CD4-positive, alpha-beta T cell treated with Interleukin-17A for 4 hours (primary cell): ENCODE data around the gene OLIG3.

ENCODE experiments used
- DNase-seq: peaks from one replicate; pipeline ENCODE4 v3.0.0-alpha.2; 2020; ENCODE audit warnings: mixed read lengths

OLIG3 gene

DNA sequence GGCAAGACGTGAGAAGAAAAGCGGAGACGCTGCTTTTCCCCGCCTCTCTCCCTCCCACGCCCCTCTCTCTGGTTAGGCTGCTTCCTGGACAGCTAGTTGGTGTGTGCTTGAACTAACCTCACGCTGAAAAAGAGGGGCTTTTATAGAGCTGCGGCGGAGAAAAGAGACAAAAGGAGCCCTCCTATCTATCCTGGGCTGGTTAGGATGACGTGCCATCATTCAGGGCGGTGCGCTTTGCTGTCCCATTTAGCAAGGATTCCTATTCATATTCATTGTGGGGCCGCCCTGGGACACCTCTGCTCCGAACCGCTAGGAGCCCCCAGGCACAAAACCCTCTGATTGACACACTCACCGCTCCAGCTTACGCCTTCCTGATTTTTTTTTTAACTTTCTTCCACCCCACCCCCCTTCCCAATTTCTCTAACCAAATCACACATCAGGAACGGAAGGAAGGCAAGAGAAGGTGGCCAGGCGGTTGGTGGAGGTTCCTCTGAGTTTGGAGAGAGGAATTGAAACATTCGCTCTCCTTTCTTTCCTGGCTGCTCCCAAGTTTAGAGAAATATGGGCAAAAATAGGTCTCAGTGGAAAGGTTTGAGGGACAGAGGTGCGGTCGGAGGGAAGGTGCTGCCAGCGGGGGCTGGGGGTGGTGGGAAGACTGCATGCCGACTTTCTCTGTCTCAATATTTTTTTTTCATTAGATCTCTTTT is at the start of gene OLIG3:
TSS of gene OLIG3 (minus strand) at position 114 of the 707 bp plus-strand sequence. CDS start 224 bp downstream, outside the sequence.
- DNase-seq, result peak; percentile 21

DNA sequence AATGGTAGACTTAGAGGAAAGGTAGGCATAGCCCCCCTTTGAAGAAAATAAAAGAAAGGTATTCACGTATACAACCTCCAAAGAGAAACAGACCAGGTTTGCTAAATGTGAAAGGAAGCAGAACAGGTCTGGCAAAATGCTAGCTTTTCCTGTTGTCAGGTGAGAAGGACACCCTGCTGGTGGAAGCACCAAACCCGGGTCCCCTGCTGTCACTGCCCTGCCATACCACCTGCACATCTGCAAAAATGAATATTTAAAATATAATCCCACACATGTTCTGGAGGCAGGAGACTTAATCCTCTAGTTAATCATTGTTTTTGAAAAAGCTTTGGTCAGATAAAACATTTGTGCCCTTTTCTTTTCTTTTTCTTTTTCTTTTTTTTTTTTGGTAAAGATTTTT is 48.9 kb upstream of the OLIG3 start:
- peak; percentile 16 for DNase-seq

- no peak for DNase-seq
Observed at GRCh38 chr6:137542713-137543112, 48.5 kb upstream of the OLIG3 start.

DNA sequence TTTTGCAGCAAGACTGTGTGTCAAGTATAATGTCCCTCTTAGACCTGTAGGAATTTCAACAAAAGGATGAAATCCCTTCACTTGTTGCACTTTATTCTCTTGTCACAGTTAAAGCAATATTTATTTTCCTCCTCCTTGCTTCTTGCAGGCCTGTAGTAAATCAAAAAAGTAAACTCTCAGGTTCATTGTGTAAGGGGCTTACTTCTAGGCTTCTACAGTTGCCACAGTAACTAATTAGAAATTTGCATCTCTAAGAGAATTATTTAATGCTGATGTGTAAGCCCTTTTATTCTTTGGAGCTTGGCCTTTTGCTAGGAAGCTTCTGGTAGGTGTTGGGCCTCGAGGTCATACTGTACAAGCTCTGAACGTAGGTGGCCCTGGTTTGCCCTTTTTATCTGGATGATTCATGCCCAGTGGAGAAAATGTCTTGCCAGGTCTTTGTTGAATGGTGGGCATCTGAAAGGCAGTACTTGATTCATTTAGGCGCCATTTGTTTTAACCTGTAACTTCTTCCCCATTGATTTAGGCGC is 47.4 kb upstream of the OLIG3 start:
- DNase-seq, result no peak

DNA sequence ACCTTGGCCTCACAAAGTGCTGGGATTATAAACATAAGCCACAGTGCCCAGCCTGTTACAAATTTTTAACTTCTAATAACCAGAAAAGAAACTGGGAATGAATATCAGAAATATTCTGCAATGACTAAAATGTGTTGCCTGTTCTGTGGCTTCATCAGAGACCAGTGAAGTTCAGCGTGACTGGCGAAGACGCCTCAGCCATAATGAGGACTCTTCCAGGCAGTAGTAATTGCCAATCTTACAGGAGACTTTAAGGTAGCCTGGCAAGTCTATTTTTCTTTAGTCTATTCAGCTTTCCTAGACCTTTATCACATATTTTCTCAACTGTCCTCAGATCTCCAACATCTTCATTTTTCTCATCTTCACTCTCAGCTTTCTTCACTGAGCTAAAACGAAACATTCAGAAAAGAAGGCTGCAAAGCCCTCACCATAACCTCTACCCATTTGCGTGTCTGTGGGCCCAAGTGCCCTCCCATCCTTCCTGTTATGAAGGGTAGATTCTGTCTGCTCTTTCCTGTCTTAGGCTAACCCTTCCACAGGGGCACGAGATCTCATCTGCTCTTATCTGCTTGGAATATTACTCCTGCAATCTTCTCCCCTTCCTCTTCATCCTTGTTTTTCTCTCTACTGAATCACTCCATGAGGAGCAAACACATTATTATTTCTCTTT is 42.0 kb upstream of the OLIG3 start:
- peak; percentile 64 for DNase-seq

GRCh38 chr6:137531376-137532092 is 37.3 kb upstream of the OLIG3 start:
- no peak for DNase-seq

DNA sequence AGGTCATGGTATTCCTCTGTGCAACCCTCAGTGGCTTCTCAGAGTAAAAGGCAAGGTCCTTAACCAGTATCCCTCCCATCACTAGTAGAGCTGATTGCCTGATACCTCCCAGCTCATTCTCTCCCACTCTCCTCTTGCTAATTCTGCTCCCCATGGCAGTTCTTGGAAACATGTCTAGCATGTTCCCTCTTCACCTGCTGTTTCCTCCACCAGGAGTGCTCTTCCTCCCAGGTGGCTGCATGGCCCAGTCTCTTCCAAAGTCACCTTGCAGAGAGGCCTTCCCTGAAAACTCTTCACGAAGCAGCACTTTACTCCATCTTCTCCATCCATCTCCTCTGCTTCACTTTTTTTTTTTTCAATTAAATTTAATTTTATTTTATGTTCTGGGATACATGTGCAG is 36.2 kb upstream of the OLIG3 start:
- DNase-seq, result no peak

- no peak for DNase-seq
Observed at GRCh38 chr6:137522831-137523230, 28.6 kb upstream of the OLIG3 start.

DNA sequence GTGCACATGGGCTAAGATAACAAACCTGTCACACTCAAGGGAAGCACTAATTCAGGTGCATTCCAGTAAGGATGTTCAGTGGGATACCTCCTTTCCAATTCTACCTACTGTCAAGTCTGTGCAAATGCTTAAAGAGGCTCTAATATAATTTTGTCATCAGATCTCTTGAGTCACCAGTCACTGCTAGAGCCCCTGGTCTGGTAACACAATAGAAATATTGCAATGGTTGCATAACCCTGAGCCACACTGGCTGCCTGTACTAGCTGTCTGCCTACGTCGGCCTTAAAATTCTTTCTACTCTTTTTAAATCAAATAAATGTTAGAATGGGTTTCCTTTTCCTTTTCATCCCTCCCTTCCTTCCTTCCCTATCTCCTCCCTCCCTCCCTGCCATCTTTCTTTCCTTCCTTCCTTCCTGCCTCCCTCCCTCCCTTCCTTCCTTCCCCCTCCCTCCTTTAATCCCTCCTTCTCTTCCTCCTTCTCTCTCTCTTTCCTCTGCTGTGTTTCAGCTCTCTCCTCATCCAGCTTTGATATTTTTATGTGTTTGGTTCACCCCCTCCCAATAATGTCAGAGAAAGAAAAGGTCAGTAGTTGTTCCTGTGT is 28.1 kb upstream of the OLIG3 start:
- DNase-seq, result no peak

DNA sequence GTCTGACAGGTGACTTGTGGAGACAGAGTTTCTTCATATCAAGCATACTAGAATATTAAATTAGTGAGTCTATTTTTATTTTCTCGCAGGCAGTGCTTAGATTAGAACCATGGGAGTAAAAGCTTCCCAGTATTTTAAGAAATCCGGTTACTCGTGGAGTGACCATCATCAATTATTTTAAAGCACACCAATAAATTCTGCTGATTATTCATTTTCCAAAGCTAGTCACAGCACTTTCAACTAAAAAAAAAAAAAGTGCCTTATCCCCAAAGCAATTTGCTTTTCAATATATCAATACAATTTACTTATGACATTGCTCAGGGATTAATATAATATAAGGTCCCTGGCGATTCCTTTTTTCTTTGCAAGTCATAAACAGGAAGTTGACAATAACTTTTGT is 26.3 kb upstream of the OLIG3 start:
- DNase-seq, result no peak

- no peak for DNase-seq
Observed at GRCh38 chr6:137519629-137520176, 25.5 kb upstream of the OLIG3 start.

- DNase-seq, result no peak
Observed at GRCh38 chr6:137518386-137518983, 24.3 kb upstream of the OLIG3 start.

GRCh38 chr6:137514418-137514817 is 20.2 kb upstream of the OLIG3 start:
- no peak for DNase-seq

GRCh38 chr6:137512757-137513605 is 18.8 kb upstream of the OLIG3 start:
- no peak for DNase-seq

GRCh38 chr6:137510923-137511322 is 16.7 kb upstream of the OLIG3 start:
- no peak for DNase-seq

- no peak for DNase-seq
Observed at GRCh38 chr6:137498481-137499190, 4.4 kb upstream of the OLIG3 start.

DNA sequence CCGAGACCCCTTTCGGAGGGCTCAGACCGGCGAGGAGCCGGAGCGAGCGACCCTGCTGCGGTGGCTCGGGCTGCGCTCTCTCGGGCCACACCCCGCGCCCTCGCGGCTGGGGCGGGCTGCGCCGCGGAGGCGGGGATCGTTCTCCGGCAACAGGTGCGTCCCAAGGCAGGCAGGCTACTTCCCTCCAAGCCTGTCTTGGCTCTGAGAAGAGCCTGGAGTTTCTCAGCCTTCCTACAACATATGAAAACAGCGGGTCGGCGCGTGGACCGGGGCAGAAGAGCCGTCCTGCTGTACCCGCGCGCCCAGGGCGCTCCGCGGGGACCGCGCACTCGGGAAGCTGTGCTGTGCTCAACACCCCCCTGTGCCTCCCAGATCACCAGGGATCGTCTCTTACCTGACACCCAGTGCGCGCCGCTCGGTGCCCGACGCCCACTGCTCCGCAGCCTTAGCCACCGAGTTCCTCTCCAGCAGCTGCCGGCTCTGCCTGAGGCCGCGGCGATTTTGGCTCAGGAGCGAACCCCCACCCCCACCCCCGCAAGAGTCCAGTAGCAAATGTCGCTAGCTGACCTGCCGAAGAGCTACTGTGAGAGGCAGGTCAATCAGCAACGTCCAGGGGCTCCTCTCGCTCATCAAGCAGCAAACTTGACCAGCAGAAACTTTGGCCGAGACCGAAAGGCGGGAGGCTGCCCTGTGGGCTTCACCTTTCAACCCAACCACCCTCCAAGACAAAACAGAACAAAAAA is 3.7 kb upstream of the OLIG3 start:
- DNase-seq, result peak; percentile 36

DNA sequence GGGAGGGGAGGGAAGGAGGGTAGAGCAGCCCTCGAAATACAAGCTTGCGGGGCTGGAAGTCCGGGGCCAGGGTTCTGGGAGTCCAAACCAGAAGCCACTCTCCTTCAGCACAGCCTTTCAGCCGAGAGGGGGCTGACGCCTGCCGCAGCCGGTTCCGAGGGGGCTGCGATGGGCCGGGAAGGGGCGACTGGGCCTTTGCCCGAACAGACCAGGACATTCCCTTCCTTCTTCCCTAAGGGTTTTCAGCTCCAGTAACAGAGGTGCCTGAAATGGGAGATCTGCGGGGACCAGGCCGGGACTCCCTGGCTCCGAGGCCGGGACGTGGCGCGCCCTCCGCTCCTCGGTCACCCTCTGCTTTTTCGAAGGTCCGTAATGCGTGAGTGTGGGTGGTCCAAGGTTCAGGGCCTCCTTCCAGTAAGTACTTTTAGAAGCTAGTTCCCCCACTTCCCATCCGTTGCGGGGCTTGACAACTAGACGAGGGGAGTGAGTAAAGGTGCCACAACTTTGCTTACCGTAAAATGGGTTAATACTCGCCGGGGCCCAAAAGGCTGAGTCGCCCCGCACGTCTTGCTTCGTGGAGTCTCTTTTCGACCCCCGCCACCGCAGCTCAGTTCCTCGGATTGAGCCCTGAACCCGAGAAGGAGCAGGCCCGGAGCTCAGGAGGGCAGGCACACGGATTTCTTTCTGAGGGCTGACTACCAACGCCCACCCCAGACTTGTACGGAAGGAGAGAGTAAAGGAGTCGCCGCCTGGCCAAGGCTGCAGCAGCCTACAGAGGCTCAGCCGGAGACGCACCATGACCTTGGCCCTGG is 2.9 kb upstream of the OLIG3 start:
- no peak for DNase-seq

DNA sequence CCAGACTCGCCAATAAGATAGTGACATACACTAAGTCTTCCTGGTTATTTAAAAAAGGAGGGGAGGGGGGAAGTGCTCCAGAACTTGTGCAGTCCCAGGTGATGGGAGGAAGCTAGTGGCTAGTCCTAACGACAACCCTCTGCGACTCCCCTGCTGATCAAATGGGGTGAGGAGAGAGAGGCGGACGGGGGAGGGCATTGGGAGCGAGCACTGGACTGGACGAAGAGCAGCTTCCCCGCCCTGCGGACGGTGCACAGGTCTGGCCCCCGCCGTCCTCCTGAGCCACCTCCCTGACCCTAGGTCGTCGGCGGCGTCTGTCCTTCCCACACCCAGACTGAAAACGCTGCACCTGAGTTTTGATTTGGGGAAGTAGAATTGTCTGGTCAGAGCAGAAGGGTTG is 2.2 kb upstream of the OLIG3 start:
- no peak for DNase-seq
